ENCODE results near the gene HAPSTR1.

DNA sequence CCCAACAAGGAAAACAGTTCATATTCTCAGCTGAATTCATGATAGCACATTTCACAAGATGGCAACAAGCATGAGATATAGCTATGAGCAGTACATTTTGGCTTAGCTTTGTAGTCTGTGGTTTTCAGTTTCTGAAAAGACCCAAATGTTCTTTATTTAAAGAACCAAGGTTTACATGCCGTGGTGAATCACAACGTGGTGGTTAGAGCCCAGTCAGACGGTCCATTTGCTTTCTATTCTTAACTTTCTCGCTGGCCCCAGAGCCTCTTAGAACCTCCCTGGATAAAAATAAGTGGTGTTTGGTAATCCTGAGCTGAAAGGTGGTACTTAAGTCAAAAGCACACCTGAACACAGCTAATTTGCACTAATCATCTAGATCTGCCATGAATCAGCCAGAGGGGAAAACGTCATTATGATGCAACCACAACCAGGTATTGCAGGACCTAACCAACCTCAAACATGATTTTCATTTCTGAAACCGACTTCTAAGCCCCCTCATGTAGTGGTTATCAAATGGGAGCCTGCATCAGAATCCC, 18.6 kb upstream of the HAPSTR1 start:
- TF ChIP-seq, protein P1, sequence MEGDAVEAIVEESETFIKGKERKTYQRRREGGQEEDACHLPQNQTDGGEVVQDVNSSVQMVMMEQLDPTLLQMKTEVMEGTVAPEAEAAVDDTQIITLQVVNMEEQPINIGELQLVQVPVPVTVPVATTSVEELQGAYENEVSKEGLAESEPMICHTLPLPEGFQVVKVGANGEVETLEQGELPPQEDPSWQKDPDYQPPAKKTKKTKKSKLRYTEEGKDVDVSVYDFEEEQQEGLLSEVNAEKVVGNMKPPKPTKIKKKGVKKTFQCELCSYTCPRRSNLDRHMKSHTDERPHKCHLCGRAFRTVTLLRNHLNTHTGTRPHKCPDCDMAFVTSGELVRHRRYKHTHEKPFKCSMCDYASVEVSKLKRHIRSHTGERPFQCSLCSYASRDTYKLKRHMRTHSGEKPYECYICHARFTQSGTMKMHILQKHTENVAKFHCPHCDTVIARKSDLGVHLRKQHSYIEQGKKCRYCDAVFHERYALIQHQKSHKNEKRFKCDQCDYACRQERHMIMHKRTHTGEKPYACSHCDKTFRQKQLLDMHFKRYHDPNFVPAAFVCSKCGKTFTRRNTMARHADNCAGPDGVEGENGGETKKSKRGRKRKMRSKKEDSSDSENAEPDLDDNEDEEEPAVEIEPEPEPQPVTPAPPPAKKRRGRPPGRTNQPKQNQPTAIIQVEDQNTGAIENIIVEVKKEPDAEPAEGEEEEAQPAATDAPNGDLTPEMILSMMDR (IDR thresholded peaks at IDR 0.05) = no peak
- TF ChIP-seq POLR2A (IDR thresholded peaks at IDR 0.05) = no peak

Measured in right lobe of liver (tissue), 4 donors.